DMS153 treated with DMSO at 0.1 percent for 48 hours (cell line): ENCODE data around the gene NFU1.
"Not testable (repeated sequence)": the region's sequence is repeated elsewhere in the genome, so short reads cannot be mapped to it uniquely, and the experiment has no call there.

Experiments
- DNase-seq: peaks from one replicate; lab custom pipeline; 2025; ENCODE audit not compliant: unreplicated experiment; lab: John Stamatoyannopoulos, UW

NFU1 gene

DNA sequence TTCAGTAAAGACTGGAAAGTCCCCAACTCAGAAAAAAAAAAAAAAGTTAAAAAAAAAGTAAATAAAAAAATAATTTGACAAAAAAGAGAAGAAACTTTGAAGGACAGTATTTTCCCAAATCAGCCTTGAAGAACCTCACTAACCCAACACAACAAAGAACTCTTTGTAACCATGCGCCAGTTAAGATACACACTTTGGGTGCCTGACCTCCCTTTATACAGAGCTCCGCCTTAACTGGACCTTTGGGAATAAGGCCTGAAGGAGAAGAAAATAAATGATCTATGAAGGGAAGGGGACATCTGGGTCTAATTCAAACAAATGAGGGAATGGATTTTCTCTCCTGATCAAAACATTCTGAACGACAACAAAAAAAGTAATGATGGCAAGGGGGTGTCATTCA, 48.0 kb downstream of the NFU1 start:
- no peak for DNase-seq

DNA sequence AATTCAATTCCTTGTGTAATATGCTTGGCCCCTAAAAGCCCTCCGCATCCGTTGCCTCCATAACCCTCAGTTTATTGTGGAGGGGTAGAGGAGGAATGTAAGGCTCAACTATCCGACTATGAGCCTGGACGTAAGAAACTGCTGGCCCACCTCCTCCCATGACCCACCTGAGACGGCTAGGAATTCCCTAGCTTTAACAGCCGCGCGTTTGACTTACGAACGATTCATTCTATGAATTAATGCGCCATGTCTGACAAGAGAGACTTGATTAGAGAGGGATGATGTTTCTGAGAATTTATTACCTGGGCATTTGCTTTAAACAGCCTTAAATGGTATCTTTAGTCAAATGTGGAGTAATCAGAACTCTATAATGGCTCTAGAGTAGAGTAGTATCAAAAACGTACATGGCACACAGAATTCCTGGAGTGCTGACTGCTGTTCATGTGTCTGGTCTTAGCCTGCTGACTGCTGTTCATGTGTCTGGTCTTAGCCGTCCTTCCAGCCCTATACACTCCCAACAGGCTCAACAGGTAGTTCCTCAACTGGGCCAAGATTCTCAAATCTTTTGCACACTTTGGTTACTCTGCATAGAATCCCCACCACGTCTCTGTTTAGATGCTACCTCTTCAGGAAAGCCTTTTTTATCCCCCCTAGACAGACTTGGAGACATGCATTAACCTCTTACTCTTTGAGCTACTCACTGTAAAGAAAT, 49.3 kb downstream of the NFU1 start:
- peak; percentile 8 for DNase-seq

DNA sequence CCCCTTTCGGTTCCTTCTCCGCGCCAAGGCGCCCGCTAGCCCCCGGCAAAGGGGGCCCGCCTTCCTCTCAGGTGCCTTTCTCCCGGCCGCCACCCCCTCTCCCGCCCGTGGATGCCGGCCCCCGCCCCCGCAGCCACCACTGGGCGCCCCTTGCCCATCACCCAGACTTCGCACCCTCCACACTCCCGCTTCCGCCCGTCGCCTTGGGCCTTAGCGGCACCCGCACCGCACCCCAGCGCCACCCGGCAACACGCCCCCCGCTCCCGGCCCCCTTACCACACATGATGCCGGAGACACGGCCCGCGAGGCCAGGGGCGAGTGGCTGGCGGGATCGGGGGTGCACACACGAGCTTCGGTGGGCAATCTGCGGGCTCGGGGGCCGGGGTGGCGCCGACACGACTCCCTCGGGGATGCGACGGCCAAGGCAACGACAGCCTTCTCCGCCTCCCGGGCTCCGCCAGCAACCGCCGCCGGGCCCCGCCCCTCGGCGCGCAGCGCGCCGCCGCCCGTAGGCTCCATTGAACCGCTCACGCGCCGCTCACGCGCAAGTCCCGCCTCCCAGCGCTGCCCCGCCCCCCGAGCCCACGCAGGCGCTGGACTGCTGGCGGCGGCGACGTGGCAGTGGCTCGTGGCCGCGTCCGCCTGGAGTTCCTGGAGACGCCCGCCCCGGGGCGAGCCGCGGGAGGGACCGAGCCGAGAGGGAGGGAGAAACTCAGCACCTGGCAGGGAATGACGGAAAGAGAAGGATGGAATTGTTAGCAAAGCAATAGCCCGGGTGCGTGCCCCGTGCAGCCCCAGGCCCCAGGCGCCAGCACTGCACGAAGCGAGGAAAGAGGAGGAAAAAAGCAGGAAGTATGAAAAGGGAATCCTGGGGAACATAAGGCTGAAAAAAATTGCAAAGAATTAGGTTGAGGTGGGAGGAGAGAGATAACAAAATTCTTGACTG, 50.2 kb downstream of the NFU1 start, which contains the start of gene GFPT1:
Gene GFPT1 (minus strand): TSS at position 439 of the 946 bp plus-strand sequence. CDS start 156 bp downstream, at position 283.
- DNase-seq, result peak; percentile 78

DNA sequence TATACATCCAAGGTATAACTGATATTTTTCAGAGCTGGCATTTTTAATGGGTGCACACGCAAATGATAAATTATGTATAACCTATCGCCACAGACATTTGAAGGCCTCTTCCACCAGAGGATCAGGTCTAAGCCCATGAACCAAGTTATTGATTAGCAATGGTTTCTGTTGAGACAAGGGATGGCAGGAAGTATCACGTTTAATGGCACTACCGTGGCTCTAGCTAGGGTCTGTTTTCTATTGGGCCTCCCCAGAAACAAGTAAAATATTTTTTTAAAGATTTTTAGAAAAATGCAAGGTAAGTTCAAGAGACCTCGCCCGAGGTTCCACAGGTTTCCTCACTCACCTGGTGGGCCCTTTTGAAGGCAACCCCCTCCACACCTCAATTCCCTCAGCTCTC, 50.9 kb downstream of the NFU1 start:
- DNase-seq, result peak; percentile 6

DNA sequence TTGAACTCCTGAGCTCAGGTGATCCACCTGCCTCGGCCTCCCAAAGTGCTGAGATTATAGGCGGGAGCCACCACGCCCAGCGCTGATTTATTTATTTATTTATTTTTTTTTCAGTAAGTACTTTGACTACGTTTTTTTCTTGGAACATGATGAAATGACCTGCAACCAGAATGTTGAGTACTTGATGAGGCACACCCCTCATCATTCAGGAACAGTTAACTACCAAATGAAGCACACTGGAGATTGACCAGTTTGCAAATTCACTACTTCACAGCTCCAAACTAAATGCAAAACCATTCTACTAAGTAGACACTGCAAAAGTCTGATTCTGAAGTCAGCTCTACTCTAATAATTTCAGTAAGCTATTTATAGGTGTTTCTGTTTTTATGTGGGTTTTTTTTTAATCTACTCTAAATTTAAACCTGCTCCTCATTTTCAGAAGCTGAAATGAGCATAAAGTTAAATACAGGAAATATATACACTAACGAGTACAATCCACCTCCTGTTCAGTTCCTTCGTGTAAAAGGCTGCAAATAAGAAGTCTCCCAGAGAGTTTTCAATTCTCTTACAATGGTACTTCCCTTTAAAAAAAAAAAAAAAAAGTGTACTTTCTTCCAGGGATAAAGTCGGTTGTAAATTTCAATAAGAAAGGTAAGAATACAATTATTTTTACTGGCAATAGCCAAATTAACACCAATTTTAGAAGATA, 51.6 kb downstream of the NFU1 start:
- no peak for DNase-seq

DNA sequence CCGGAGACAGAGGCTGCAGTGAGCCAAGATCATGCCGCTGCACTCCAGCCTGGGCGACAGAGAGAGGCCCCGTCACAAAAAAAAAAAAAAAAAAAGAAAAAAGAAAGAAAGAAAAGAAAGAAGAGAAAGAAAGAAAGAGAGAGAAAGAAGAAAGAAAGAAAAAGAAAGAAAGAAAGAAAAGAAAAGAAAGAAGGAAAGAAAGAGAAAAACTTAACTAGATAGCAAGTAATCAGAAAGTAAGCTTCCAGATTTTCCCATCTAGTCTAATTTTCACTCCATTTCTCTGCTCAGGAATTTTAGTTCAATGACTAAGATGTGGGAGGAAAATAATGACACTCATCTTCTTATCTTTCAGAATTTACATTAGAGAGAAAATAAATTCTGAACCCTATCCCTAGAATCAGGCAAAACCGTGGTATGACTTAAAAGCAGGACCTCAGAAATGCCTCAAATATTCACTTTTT, 52.6 kb downstream of the NFU1 start:
- DNase-seq, result no peak

DNA sequence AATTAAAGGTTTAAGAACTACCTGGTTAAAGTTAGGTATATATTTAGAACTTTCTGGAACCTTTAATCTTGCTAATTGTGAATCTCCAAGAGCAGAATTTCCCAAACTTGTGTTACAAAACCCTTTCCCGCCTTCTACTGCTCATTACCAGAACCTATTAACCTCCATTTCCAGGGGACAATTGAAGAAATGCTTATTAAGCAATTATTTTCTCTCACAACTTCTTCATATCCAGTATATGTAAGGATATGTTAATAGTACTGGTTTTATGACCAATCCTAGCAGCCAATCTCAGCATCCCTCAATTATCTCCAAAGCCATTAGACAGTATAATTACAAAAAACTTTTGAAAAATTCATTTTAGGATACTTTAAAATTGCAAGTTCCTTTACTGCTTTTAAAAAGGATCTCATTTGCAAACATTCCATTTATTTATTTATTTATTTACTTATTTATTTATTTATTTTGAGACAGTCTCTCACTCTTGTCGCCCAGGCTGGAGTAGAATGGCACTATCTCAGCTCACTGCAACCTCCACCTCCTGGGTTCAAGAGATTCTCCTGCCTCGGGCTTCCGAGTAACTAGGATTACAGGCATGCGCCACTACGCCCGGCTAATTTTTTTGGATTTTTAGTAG, 53.9 kb downstream of the NFU1 start:
- no peak for DNase-seq

DNA sequence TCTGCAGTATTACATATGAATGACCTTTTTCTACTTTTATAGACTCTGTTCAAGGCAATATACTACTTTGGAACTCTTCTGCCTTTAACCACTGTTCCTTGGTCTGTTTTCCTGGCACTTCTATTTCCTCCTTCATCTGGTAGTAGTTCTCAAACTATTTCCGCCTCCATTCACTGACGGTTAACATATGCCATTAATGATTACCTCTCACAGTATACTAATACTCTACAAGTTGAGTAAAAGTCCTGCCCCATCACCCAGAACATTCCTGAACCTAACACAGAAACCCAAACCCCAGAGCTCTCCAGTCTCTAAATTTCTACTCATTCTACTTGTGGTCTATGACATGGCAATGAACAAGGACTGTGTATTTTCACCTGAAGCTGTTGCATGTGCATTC, 54.7 kb downstream of the NFU1 start:
- DNase-seq, result no peak

DNA sequence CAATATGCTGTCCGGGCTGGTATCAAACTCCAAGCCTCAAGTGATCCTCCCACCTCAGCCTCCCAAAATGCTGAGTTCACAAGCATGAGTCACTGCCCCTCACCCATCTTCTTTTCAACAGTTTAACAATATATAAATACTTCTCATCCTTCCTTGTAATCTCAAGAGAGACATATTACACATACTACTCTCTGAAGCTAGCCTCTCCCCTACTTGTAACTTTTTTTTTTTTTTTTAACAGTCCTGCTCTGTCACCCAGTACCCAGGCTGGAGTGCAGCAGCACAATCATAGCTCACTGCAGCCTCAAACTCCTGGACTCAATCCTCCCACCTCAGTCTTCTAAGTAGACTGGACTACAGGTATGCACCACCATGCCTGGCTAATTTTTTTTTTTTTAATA, 55.9 kb downstream of the NFU1 start:
- DNase-seq, result no peak

DNA sequence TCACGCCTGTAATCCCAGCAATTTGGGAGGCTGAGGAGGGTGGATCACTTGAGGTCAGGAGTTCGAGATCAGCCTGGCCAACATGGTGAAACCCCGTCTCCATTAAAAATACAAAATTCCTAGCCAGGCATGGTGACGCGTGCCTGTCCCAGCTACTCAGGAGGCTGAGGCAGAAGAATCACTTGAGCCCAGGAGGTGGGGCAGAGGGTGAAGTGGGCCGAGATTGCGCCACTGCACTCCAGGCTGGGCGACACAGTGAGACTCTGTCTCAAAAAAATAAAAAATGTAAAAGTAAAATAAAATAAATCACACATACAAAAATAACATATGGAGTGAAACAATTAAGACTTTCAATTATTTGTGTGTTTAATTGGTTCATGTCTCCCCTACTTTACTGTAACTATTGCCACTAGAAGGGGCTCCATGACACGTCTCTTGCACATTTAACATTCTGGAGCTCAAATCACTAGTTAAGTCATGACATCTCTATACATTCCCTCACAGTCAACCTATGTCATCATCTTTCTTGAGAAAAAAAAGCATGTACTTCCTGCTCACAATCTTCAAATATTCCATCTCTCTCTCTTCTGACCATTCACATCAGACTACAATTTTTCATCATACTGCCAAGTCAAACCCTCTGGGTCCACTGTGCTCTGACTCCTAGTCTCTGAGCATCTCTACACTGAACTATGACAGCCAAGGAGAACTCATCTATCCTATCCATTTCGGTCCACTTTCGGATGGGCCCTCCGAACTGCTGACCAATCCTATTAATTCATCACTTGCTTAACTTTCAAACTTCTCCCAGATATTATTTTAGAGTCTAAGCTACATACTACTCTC, 56.9 kb downstream of the NFU1 start:
- no peak for DNase-seq

DNA sequence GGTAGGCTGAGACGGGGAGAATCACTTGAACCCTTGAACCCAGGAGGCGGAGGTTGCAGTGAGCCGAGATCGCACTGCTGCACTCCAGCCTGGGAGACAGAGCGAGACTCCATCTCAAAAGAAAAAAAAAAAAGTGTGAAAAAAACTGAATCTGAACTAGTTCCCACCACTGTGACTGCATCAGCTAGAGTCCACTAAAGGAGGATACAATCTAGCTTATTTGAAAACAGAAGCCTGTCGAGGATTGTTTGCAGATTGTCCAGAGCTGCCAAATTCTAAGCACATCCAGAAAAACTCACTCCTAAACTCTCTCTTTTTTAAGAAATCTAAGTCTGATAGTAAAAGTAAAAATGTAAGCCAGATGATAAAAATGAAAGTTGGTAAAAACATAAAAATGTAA, 60.8 kb downstream of the NFU1 start:
- no peak for DNase-seq

DNA sequence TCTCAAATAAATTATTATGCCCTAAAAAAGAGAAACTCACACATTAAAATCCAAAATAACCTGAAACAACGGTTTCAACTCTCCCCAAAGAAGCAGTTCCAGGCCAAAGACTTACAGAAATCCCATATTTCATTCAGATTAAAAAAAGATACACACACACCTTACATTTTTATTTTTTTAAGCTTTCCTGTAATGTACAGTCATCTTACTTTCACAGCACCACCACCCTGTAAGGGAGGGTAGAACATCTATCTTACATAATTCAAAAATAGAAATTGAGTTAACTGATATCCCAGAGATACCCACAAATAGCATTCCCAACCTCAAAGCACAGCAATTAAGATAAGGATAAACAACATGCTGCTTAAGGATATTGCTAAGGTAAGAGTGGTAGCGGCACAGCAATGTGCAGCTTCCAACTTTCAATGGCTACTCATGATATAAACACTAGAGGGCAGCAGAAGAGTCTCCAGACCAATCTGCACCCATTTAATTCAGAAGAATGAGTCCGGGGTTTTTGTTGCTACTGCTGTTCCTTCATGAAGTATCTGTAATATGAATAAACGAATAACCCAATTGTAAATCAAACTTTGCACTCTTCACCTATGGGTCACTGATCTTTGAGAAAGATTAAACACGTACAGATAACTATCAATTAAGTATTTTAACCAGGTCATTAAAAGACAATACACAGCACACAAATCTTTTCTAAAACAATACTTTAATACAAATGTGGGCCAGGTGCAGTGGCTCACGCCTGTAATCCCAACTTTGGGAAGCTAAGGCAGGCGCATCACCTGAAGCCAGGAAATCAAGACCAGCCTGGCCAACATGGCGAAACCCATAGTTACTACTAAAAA, 61.5 kb downstream of the NFU1 start:
- peak; percentile 28 for DNase-seq

DNA sequence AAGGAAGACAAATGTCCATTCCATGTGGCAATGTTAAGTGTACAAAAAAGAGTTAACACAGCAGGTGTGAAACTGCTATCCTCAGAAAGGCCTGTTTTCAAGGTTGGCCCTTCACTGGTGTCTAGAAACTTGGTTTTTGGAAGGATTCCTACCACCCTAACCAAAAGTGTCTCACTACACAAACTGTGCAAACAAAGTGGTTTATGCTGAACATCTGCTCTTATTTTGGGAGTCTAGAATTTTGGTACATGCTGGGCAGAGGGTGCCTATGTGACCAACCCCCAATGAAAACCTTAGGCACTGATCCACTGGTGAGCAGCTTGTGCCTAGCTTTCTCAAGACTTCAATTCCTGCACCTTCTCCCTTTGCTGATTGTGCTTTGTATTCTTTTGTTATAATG, 64.5 kb downstream of the NFU1 start:
- no peak for DNase-seq

DNA sequence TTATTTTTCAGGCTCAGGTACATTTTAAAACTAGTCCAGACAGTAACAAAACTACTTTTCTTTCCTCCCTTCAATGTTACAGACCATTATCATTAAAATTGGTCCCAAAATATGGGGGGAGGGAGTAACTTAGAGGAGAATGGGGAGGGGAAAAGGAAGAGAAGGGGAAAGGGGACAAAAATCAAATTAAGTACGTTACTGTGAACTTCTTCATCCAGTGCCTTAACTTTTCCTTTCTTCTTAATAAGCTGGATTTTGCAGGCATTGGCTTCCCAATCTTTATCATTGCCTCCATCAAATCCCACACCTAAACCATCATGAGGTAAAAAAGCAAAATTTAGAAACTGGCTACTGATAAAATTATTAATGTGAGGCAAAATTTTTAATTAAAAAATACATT, 67.4 kb downstream of the NFU1 start:
- no peak for DNase-seq

DNA sequence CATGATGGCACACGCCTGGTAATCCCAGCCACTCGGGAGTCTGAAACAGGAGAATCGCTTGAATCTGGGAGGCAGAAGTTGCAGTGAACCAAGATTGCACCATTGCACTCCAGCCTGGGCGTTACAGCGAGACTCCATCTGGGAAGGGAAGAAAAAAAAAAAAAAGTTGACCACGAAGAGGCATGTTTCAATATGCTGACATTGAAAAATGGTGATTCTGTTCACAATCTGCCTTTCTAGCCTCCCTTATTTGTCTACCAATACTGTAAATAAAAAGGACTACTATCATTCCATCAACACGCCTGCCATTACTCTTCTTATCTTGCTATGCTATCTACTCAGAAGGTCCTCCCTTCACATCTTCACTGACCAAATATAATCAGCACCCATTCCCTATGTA, 68.6 kb downstream of the NFU1 start:
- no peak for DNase-seq

DNA sequence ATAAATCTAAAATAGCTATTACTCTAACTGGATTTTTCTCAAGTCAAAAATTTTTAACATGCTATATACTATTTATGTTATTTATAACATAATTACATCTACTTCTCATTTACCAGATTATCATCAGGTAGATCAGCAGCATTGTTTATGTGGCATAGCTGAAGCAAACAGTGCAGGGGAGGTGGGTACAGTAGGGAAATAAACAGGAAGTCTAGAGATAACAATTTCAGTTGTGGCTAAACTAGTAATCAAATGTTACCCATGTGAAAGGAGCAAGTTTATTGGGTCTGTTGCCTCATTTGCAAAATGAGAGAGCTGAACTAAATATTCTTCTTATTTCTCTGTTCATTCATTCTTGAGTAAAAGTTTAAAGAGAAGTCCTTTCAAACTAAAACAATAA, 77.9 kb downstream of the NFU1 start:
- DNase-seq, result no peak

DNA sequence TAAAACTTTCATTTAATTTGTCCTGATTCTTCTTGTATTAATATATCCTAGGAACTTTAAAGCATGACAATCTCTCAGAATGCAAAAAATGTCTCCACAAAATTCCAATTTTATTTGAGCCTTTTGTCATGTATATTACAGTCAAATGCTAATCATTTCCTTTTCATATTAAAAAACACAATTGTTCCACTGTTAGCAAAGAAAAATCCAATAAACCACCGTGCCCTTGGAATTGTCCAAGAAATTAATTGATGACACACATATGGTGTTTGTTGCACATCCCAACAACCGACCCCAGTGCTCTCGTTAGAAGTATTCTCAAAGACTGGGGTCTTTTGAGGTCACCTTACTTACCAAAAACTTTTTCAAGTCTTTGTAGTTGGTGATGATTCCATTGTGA, 78.3 kb downstream of the NFU1 start:
- no peak for DNase-seq

DNA sequence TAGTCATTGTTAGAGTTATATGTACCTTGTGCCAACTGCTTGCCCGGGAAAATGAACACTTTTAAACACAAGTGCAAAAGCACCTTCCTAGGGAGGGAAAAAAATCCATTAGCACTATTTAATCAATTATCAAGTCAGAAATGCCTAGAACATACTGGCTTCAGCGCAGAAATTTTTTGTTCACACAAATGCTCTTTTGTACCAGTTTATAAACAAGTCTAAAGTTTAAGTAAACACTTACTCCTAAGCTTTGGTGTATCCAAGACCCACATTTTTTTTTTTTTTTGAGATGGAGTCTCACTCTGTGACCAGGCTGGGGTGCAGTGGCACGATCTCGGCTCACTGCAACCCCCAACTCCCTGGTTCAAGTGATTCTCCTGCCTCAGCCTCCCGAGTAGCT, 80.8 kb downstream of the NFU1 start:
- DNase-seq, result no peak

DNA sequence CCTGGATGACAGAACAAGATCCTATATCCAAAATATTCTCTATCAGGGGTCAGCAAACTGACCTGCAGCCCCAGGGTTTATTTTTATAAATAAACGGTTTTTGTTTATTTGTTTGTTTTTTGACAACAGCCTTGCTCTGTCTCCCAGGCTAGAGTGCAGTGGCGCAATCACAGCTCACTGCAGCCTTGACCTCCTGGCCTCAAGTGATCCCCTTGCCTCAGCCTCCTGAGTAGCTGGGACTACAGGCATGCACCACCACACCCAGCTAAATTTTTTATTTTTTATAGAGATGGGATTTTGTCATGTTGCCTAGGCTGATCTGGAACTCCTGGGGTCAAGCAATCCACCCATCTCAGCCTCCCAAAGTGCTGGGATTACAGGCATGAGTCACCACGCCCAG, 82.3 kb downstream of the NFU1 start:
- DNase-seq, result not testable (repeated sequence)
